ENCODE results near the gene NEK7.

The NEK7 gene

DNA sequence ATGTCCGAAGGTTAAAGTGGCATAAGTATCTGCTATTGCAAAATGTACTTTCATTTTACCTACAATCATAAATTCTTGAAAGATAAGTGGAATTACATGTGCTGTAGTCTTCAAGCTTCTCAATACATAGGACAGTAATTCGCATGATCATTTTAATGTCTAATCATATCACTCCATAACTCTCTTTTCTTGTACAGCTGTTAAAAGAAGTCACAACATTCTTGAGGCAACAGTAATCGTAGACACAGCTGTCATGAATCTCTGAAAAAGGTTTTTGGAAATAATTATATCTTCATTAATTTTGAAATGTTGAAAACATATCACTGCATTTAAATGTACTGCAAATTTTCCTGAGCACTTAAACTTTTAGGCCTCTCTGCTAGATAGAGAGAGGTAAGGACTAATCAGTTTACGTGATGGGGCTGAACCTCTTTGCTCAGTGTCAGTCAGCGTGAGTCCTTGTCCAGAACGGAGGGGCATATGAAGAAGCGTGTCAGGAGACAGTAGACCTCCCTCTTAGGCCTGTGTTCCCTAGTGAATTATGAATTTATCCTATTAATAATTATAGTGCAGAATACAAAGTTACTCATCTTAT lies 133.4 kb downstream of the NEK7 start:
- H2AFZ ChIP-seq (ENCODE audit: insufficient read depth, low read length, poor library complexity): no peak overlapping the region
- no peak for DNase-seq
- no peak overlapping the region for H3K14ac ChIP-seq (ENCODE audit: low read length)
- no peaks in the 10 kb centered on the region for H3K36me3 ChIP-seq (ENCODE audit: control insufficient read depth in 1 of 2, insufficient read depth in 2 of 2, low read length in 2 of 2)
- no peak overlapping the region for H3K18ac ChIP-seq (ENCODE audit: low read length)
- H3K4me1 ChIP-seq (ENCODE audit: control insufficient read depth in 1 of 2, insufficient read depth in 2 of 2, low read length in 2 of 2): no peaks in the 10 kb centered on the region
- H3K79me1 ChIP-seq (ENCODE audit: low read length): no peaks in the 10 kb centered on the region
- no peak overlapping the region for H2BK120ac ChIP-seq (ENCODE audit: insufficient read depth, low read length, poor library complexity)
- WGBS (ENCODE audit: extremely low coverage, insufficient coverage, insufficient read length): no CpG with 5 or more reads among the region's 7 CpGs
- no peak overlapping the region for H4K91ac ChIP-seq (ENCODE audit: low read depth, low read length)
- H2AK5ac ChIP-seq (ENCODE audit: low read length): no peak overlapping the region
- H2BK5ac ChIP-seq (ENCODE audit: low read depth, low read length, poor library complexity): no peak overlapping the region
- no peak overlapping the region for H3K27ac ChIP-seq (ENCODE audit: low read depth, low read length)
- H3K9me3 ChIP-seq (ENCODE audit: insufficient read depth, low read depth, low read length): no peaks in the 10 kb centered on the region
- H4K8ac ChIP-seq (ENCODE audit: low read depth, low read length): no peak overlapping the region
- H3K4ac ChIP-seq (ENCODE audit: low read depth, low read length): no peak overlapping the region
- H2BK12ac ChIP-seq (ENCODE audit: low read length): no peak overlapping the region
- H3K4me2 ChIP-seq (ENCODE audit: low read length): no peak overlapping the region
- no peaks in the 10 kb centered on the region for H3K27me3 ChIP-seq (ENCODE audit: insufficient read depth, low read length)
- H3K79me2 ChIP-seq (ENCODE audit: control insufficient read depth, insufficient read depth, low read length, poor library complexity): no peaks in the 10 kb centered on the region
- H3K23ac ChIP-seq (ENCODE audit: low read length): no peak overlapping the region
- H3K9ac ChIP-seq (ENCODE audit: low read length): no peak overlapping the region
- H3K4me3 ChIP-seq (ENCODE audit: low read depth, low read length): no peak overlapping the region
- no peak overlapping the region for H4K12ac ChIP-seq (ENCODE audit: low read depth, low read length)

GRCh38 chr1:198291036-198291435 lies 134.2 kb downstream of the NEK7 start:
- DNase-seq: no peak
- Histone ChIP-seq H3K27ac (ENCODE audit: low read depth, low read length) (no peak overlapping the region), H4K91ac (ENCODE audit: low read depth, low read length) (no peak overlapping the region), H4K12ac (ENCODE audit: low read depth, low read length) (no peak overlapping the region), H4K8ac (ENCODE audit: low read depth, low read length) (no peak overlapping the region), H3K79me2 (ENCODE audit: control insufficient read depth, insufficient read depth, low read length, poor library complexity) (no peaks in the 10 kb centered on the region), H3K4me2 (ENCODE audit: low read length) (no peak overlapping the region), H3K36me3 (ENCODE audit: control insufficient read depth in 1 of 2, insufficient read depth in 2 of 2, low read length in 2 of 2) (peaks cover 0 to 2% of the 10 kb centered on the region in 2 experiments), H3K14ac (ENCODE audit: low read length) (no peak overlapping the region), H2BK120ac (ENCODE audit: insufficient read depth, low read length, poor library complexity) (no peak overlapping the region), H3K27me3 (ENCODE audit: insufficient read depth, low read length) (no peaks in the 10 kb centered on the region), H2AFZ (ENCODE audit: insufficient read depth, low read length, poor library complexity) (no peak overlapping the region), H3K4ac (ENCODE audit: low read depth, low read length) (no peak overlapping the region), H3K4me3 (ENCODE audit: low read depth, low read length) (no peak overlapping the region), H3K23ac (ENCODE audit: low read length) (no peak overlapping the region), H3K18ac (ENCODE audit: low read length) (no peak overlapping the region), H2BK5ac (ENCODE audit: low read depth, low read length, poor library complexity) (no peak overlapping the region), H2BK12ac (ENCODE audit: low read length) (no peak overlapping the region), H2AK5ac (ENCODE audit: low read length) (no peak overlapping the region), H3K9ac (ENCODE audit: low read length) (no peak overlapping the region), H3K9me3 (ENCODE audit: insufficient read depth, low read depth, low read length) (no peaks in the 10 kb centered on the region), H3K79me1 (ENCODE audit: low read length) (no peaks in the 10 kb centered on the region), H3K4me1 (ENCODE audit: control insufficient read depth in 1 of 2, insufficient read depth in 2 of 2, low read length in 2 of 2) (no peaks in the 10 kb centered on the region)

- Histone ChIP-seq H4K12ac (ENCODE audit: low read depth, low read length) (no peak overlapping the region), H3K4ac (ENCODE audit: low read depth, low read length) (no peak overlapping the region), H2AK5ac (ENCODE audit: low read length) (no peak overlapping the region), H3K4me1 (ENCODE audit: control insufficient read depth in 1 of 2, insufficient read depth in 2 of 2, low read length in 2 of 2) (no peaks in the 10 kb centered on the region), H3K79me2 (ENCODE audit: control insufficient read depth, insufficient read depth, low read length, poor library complexity) (no peaks in the 10 kb centered on the region), H3K14ac (ENCODE audit: low read length) (no peak overlapping the region), H3K36me3 (ENCODE audit: control insufficient read depth in 1 of 2, insufficient read depth in 2 of 2, low read length in 2 of 2) (peaks cover 0 to 3% of the 10 kb centered on the region in 2 experiments), H4K8ac (ENCODE audit: low read depth, low read length) (no peak overlapping the region), H3K27ac (ENCODE audit: low read depth, low read length) (no peak overlapping the region), H3K27me3 (ENCODE audit: insufficient read depth, low read length) (no peaks in the 10 kb centered on the region), H3K23ac (ENCODE audit: low read length) (no peak overlapping the region), H3K9ac (ENCODE audit: low read length) (no peak overlapping the region), H3K79me1 (ENCODE audit: low read length) (no peaks in the 10 kb centered on the region), H3K4me3 (ENCODE audit: low read depth, low read length) (no peak overlapping the region), H3K18ac (ENCODE audit: low read length) (no peak overlapping the region), H2BK12ac (ENCODE audit: low read length) (no peak overlapping the region), H4K91ac (ENCODE audit: low read depth, low read length) (no peak overlapping the region), H3K4me2 (ENCODE audit: low read length) (no peak overlapping the region), H3K9me3 (ENCODE audit: insufficient read depth, low read depth, low read length) (no peaks in the 10 kb centered on the region), H2BK120ac (ENCODE audit: insufficient read depth, low read length, poor library complexity) (no peak overlapping the region), H2BK5ac (ENCODE audit: low read depth, low read length, poor library complexity) (no peak overlapping the region), H2AFZ (ENCODE audit: insufficient read depth, low read length, poor library complexity) (no peak overlapping the region)
- no peak for DNase-seq
Measured at GRCh38 chr1:198291924-198292323, 135.1 kb downstream of the NEK7 start.

GRCh38 chr1:198295225-198295624 lies 138.4 kb downstream of the NEK7 start:
- no peaks in the 10 kb centered on the region for H3K4me1 ChIP-seq (ENCODE audit: control insufficient read depth in 1 of 2, insufficient read depth in 2 of 2, low read length in 2 of 2)
- H2AFZ ChIP-seq (ENCODE audit: insufficient read depth, low read length, poor library complexity): no peak overlapping the region
- H2AK5ac ChIP-seq (ENCODE audit: low read length): no peak overlapping the region
- no peak overlapping the region for H3K18ac ChIP-seq (ENCODE audit: low read length)
- WGBS (ENCODE audit: extremely low coverage, insufficient coverage, insufficient read length): no CpG with 5 or more reads among the region's 8 CpGs
- no peak overlapping the region for H3K14ac ChIP-seq (ENCODE audit: low read length)
- H3K27ac ChIP-seq (ENCODE audit: low read depth, low read length): no peak overlapping the region
- H3K9ac ChIP-seq (ENCODE audit: low read length): no peak overlapping the region
- no peak overlapping the region for H4K8ac ChIP-seq (ENCODE audit: low read depth, low read length)
- H3K23ac ChIP-seq (ENCODE audit: low read length): no peak overlapping the region
- H3K27me3 ChIP-seq (ENCODE audit: insufficient read depth, low read length): no peaks in the 10 kb centered on the region
- no peak overlapping the region for H2BK5ac ChIP-seq (ENCODE audit: low read depth, low read length, poor library complexity)
- no peak overlapping the region for H4K12ac ChIP-seq (ENCODE audit: low read depth, low read length)
- H2BK12ac ChIP-seq (ENCODE audit: low read length): no peak overlapping the region
- H3K79me1 ChIP-seq (ENCODE audit: low read length): no peaks in the 10 kb centered on the region
- no peak overlapping the region for H3K4ac ChIP-seq (ENCODE audit: low read depth, low read length)
- H3K79me2 ChIP-seq (ENCODE audit: control insufficient read depth, insufficient read depth, low read length, poor library complexity): no peaks in the 10 kb centered on the region
- H3K4me2 ChIP-seq (ENCODE audit: low read length): no peak overlapping the region
- peaks cover 0 to 3% of the 10 kb centered on the region in 2 experiments for H3K36me3 ChIP-seq (ENCODE audit: control insufficient read depth in 1 of 2, insufficient read depth in 2 of 2, low read length in 2 of 2)
- no peak overlapping the region for H2BK120ac ChIP-seq (ENCODE audit: insufficient read depth, low read length, poor library complexity)
- H3K9me3 ChIP-seq (ENCODE audit: insufficient read depth, low read depth, low read length): no peaks in the 10 kb centered on the region
- no peak overlapping the region for H4K91ac ChIP-seq (ENCODE audit: low read depth, low read length)
- DNase-seq: no peak
- H3K4me3 ChIP-seq (ENCODE audit: low read depth, low read length): no peak overlapping the region
